Heart left ventricle (tissue), 16 donors: Measurements from ENCODE around the gene CAPN10. TPM values are rescaled to one million over a fixed set of nuclear protein-coding genes. Genes with fewer than 3 reads are reported as not detected.

Experiments
- ATAC-seq, 4 donors: fragments of 200-7000 bp; cut with Tn5 transposase; one replicate each; pipeline ENCODE4 v1.9.1; 2020 to 2022; ENCODE audit warnings: moderate library complexity in 4 of 4, mild to moderate bottlenecking in 3 of 4, moderate number of reproducible peaks in 1 of 4
- DNase-seq, 5 donors: peaks; one replicate each; pipeline ENCODE4 v3.0.0-alpha.2; 2020
- H3K27ac ChIP-seq, 12 donors: fragments of 200-600 bp; sonication (generic) in 4 of 12; one replicate each; pipeline versions ENCODE4 v1.5.0 to v1.8.0; 2016 to 2022; ENCODE audit warnings: mild to moderate bottlenecking in 2 of 12
- H3K27me3 ChIP-seq, 9 donors: fragments of 200-600 bp; sonication (generic) in 2 of 9; one replicate each; pipeline versions ENCODE4 v1.5.1 to v1.8.0; 2016 to 2022; ENCODE audit warnings: mild to moderate bottlenecking in 3 of 9
- H3K36me3 ChIP-seq, 9 donors: fragments of 200-600 bp; sonication (generic) in 2 of 9; one replicate each; pipeline versions ENCODE4 v1.5.0 to v1.8.0; 2018 to 2022; ENCODE audit warnings: mild to moderate bottlenecking in 2 of 9
- H3K4me1 ChIP-seq, 12 donors: fragments of 200-600 bp; sonication (generic) in 4 of 12; one replicate each; pipeline versions ENCODE4 v1.5.0 to v1.8.0; 2016 to 2022; ENCODE audit warnings: mild to moderate bottlenecking in 3 of 12
- H3K4me3 ChIP-seq, 12 donors: fragments of 200-600 bp; sonication (generic) in 4 of 12; one replicate each; pipeline versions ENCODE4 v1.5.0 to v1.8.0; 2017 to 2022; ENCODE audit warnings: mild to moderate bottlenecking in 9 of 12, moderate library complexity in 4 of 12
- H3K9me3 ChIP-seq, 12 donors: fragments of 200-600 bp; sonication (generic) in 4 of 12; one replicate each; pipeline versions ENCODE4 v1.5.0 to v1.8.0; 2016 to 2022; ENCODE audit warnings: mild to moderate bottlenecking in 1 of 12
- CTCF ChIP-seq, 12 donors: fragments of 200-600 bp; sonication (generic) in 4 of 12; IDR thresholded peaks; one replicate each; pipeline versions ENCODE4 v1.5.0 to v1.8.0; 2018 to 2022; ENCODE audit warnings: antibody characterized with exemption in 12 of 12, mild to moderate bottlenecking in 5 of 12
- POLR2A ChIP-seq, 2 donors: fragments of 450-650 bp; IDR thresholded peaks; one replicate each; pipeline ENCODE4 v1.6.1; 2017; ENCODE audit warnings: antibody characterized with exemption in 2 of 2, mild to moderate bottlenecking in 2 of 2, moderate library complexity in 2 of 2
- WGBS, 4 donors: extraction: QIAGEN DNeasy Blood & Tissue Kit in 2 of 4; methylation state at CpG; one replicate each; pipeline versions ENCODE4 v1.1.5 to v1.1.7; 2013 to 2018; 5-methylcytosine and 5-hydroxymethylcytosine counted together
- intact Hi-C, 10 donors: fragments of 100-400 bp; cut with DNase I; formaldehyde crosslinking; loops; one replicate each; pipeline versions ENCODE4 v1.11.1 to v1.14.2; 2022
- polyA plus RNA-seq, 2 donors: library from polyadenylated mRNA; stranded (reverse); fragments of 200-250 nt; gene quantifications; one replicate each; pipeline ENCODE4 v1.2.3, GENCODE V29; 2013
- total RNA-seq, 9 donors: library from RNA; depleted of rRNA in 2 of 9; stranded (reverse); fragments of >200 nt in 2 of 9; fragmentation: NEBNext Ultra II Directional in 3 of 9; extraction: Animal tissue kit (Norgen Biotek cat#: 25700) in 3 of 9; gene quantifications; one replicate each; pipeline versions ENCODE4 v1.1.0 to v1.2.4, GENCODE V29; 2016 to 2023
- donor health status: ischemic (EF 13 %, LVEDD 7.1; RV severe dilation, severe dysfunction).
- donor health status: healthy with polysubstance abuse.
- donor health status: DM: no; HTN: yes; CAD: no.
- donor health status: DM: no; HTN: no; CAD: no.
- donor health status: ischemic (EF 25% LVEDD 6.9; RV normal size, moderate dysfunction).
- donor health status: ischemic (EF 25% LVEDD 5.7; RV mildly dilated, moderate dysfunction).
- donor health status: healthy.
- donor health status: DM: yes; HTN: yes; CAD: no.
- donor health status: ischemic (EF 35%, LVEDD 5.7; RV mildly dilated, moderate dysfunction).
- donor health status: nonischemic (EF 11% LVEDD 7.7; RV severe dilation, severe dysfunction).
- donor health status: DM: yes; HTN: yes; CAD: no.
- donor health status: PGD.
- donor health status: ischemic (EF 29% LVEDD 5.4; RV normal size, mild dysfunction).
- donor health status: nonischemic (EF 23%, LVEDD 6.1; RV moderate dilation, normal function).

Gene CAPN10
- total and polyA plus RNA-seq, 11 donors: 14.9 to 39.7 (median 21.9) TPM

DNA sequence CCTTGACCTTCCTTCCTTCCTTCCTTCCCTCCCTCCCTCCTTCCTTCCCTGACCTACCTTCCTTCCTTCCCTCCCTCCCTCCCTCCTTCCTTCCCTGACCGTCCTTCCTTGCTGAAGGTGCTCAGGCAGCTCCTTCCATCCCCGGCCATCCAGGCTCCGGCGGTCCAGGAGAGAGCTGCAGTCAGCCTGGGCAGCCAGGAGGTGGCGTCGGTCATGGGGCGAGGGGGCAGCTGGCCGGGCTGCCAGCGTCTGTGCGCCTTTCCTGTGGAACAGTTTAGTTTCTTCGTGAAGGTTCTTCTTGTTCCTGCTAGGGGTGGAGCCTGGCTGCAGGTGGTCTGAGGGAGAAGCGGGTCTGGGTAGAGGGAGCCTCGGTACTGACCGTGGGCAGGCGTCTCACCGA lies 54.4 kb downstream of the CAPN10 start:
- H3K9me3 ChIP-seq: no peaks in the 10 kb centered on the region
- peak in 2 of 4 donors; percentile 49 to 61 for ATAC-seq
- peak in 2 of 5 donors; percentile 18 to 67 for DNase-seq
- H3K4me3 ChIP-seq: no peak overlapping the region
- no peaks in the 10 kb centered on the region for H3K36me3 ChIP-seq
- peaks cover 0 to 23% (median 3%) of the 10 kb centered on the region in 9 donors for H3K27me3 ChIP-seq
- intact Hi-C loops: no loop called here
- no peaks in the 10 kb centered on the region for H3K4me1 ChIP-seq
- WGBS, 4 donors: 17 to 26% (median 19%) methylated on average over 13 to 16 of the region's 16 CpGs
- no peak for TF ChIP-seq POLR2A (IDR thresholded peaks at IDR 0.05)
- TF ChIP-seq CTCF (IDR thresholded peaks at IDR 0.05): peak in 10 of 12 donors; percentile 6 to 44 (median 27)
- no peak overlapping the region for H3K27ac ChIP-seq

GRCh38 chr2:240642061-240642805 lies 55.7 kb downstream of the CAPN10 start:
- H3K4me3 ChIP-seq: no peak overlapping the region
- H3K36me3 ChIP-seq: no peaks in the 10 kb centered on the region
- no peak overlapping the region for H3K27ac ChIP-seq
- H3K4me1 ChIP-seq: no peaks in the 10 kb centered on the region
- intact Hi-C loops: no loop called here
- no peak for TF ChIP-seq CTCF (IDR thresholded peaks at IDR 0.05)
- no peak for TF ChIP-seq POLR2A (IDR thresholded peaks at IDR 0.05)
- DNase-seq (peak in 1 of 5 donors; percentile 55), ATAC-seq (no peak)
- 79 to 86% (median 84%) methylated on average over 17 to 36 of the region's 36 CpGs for WGBS, 4 donors
- no peaks in the 10 kb centered on the region for H3K9me3 ChIP-seq
- peaks cover 0 to 34% (median 9%) of the 10 kb centered on the region in 9 donors for H3K27me3 ChIP-seq

DNA sequence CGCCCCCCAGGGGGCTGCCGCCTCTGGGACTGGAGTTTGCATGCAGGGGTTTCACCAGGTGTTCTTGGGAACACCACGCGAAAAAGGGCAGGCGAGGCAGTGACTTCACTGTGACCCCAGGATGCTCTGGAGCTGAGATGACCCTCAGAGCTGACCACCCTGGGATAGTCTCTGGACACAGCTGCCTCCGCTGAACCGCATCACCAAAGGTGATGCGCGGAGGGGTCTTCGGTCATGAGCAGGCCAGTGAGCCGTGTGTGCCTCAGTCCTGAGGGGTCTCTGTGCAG lies 56.2 kb downstream of the CAPN10 start:
- peaks cover 0 to 38% (median 10%) of the 10 kb centered on the region in 9 donors for H3K27me3 ChIP-seq
- intact Hi-C loops: no loop called here
- H3K4me3 ChIP-seq: no peak overlapping the region
- H3K36me3 ChIP-seq: no peaks in the 10 kb centered on the region
- no peak for DNase-seq
- TF ChIP-seq POLR2A (IDR thresholded peaks at IDR 0.05) (no peak), CTCF (IDR thresholded peaks at IDR 0.05) (no peak)
- ATAC-seq: no peak
- H3K27ac ChIP-seq: no peak overlapping the region
- 88 to 100% (median 94%) methylated on average over 6 to 11 of the region's 11 CpGs for WGBS, 4 donors
- no peaks in the 10 kb centered on the region for H3K4me1 ChIP-seq
- H3K9me3 ChIP-seq: no peaks in the 10 kb centered on the region

GRCh38 chr2:240643093-240643810 lies 56.7 kb downstream of the CAPN10 start:
- ATAC-seq (no peak), DNase-seq (no peak)
- Histone ChIP-seq H3K4me3 (no peak overlapping the region), H3K27me3 (peaks cover 0 to 41% (median 12%) of the 10 kb centered on the region in 9 donors), H3K4me1 (no peaks in the 10 kb centered on the region), H3K9me3 (no peaks in the 10 kb centered on the region), H3K36me3 (no peaks in the 10 kb centered on the region), H3K27ac (no peak overlapping the region)
- intact Hi-C loops: no loop called here
- TF ChIP-seq POLR2A (IDR thresholded peaks at IDR 0.05): no peak
- TF ChIP-seq CTCF (IDR thresholded peaks at IDR 0.05): no peak
- 74 to 83% (median 81%) methylated on average over 8 to 13 of the region's 13 CpGs for WGBS, 4 donors
